Measurements from ENCODE around the gene FXYD6. TPM values are rescaled to one million over a fixed set of nuclear protein-coding genes. Genes with fewer than 3 reads are reported as not detected.

Gene FXYD6
- total RNA-seq, 4 donors from 2014 or later = 4.8 to 15.9 (median 9.5) TPM

DNA sequence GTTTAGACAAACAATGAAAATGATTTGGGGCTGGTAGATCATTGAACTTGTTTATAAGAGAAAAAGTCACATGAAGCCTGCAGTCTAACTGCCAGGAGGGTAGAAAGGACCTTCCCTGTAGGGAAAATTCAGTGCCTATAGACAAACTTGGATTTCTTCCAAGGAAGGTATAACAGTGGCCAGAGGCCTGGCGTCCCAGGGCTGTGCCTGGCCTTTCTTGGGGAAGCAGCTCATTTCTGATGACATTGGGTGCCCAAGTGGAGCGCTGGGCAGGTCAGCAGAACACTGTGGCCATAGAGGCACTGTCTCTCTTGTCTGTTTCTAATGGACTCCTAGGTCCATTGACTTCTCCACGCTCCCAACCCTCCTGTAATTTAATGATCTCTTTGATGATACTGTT is 6.6 kb upstream of the FXYD6 start:
- 84% methylated on average over 3 of the region's 3 CpGs for WGBS
- Histone ChIP-seq H3K36me3 (no peaks in the 10 kb centered on the region), H3K4me1 (peaks cover 12% of the 10 kb centered on the region), H3K27ac (no peak overlapping the region), H3K9me3 (no peaks in the 10 kb centered on the region), H3K4me3 (no peak overlapping the region), H3K27me3 (peaks cover 7% of the 10 kb centered on the region)
- TF ChIP-seq EP300 (IDR thresholded peaks at IDR 0.05) = no peak
- no peak for TF ChIP-seq POLR2AphosphoS5 (IDR thresholded peaks at IDR 0.05)
- no peak for DNase-seq (ENCODE audit: low spot score in 2 of 2)

DNA sequence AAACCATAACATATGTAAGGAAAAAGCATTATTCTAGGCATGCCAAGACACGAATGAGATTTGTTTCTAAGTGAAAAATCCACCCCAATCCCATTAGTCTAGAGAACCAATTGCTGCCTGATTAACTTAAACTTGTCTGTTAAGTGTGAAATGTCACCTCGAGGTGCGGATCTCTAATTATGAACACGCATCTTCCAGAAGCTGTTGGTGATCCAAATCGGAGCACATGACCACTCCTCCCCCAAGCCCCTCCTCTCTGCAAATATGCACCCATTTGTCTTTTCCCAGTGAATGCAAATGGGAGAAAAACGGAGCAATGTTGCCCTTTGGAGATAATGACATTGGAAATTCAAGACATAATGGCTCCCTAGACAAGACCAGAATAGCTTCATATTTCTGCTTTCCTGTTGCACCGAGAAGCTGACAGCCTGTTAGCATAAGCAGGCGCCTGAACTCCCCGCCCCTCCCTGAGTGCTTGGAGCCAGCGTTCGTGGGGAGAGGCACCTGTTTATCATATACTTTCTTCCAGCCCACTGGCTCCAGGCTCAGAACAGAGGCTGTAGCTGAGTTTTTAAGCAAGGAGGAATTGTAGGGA is 6.0 kb upstream of the FXYD6 start:
- no peak for TF ChIP-seq POLR2A (IDR thresholded peaks at IDR 0.05)
- TF ChIP-seq EP300 (IDR thresholded peaks at IDR 0.05) = no peak
- no peak for TF ChIP-seq POLR2AphosphoS5 (IDR thresholded peaks at IDR 0.05)
- Histone ChIP-seq H3K27ac (no peak overlapping the region), H3K27me3 (peaks cover 12% of the 10 kb centered on the region), H3K9me3 (no peaks in the 10 kb centered on the region), H3K4me1 (peaks cover 8% of the 10 kb centered on the region), H3K36me3 (no peaks in the 10 kb centered on the region), H3K4me3 (no peak overlapping the region)
- no peak for DNase-seq (ENCODE audit: low spot score in 2 of 2)
- WGBS = 26% methylated on average over 11 of the region's 11 CpGs

DNA sequence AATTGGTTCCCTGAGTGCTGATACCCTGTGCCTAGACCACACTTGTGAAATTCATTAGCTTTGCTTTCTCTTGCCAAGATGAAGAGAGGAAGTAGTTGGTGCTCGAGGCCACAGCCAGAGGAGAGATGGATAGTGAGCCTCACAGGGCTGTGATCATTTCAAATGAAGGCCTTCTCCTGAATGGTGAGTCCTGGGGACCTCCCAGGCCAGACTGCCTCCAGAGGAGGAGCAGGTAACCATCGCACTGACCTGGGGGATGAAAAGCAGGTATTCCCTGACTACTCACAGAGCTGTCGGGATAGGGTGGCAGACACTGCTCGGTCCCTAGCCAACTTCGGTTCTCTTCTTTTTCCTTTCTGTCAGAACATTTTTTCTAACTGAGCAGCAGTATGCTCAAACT is 4.8 kb upstream of the FXYD6 start:
- DNase-seq (ENCODE audit: low spot score in 2 of 2) = no peak
- Histone ChIP-seq H3K27me3 (peaks cover 24% of the 10 kb centered on the region), H3K4me3 (no peak overlapping the region), H3K36me3 (no peaks in the 10 kb centered on the region), H3K27ac (no peak overlapping the region), H3K4me1 (peaks cover 18% of the 10 kb centered on the region), H3K9me3 (no peaks in the 10 kb centered on the region)
- WGBS = 81% methylated on average over 5 of the region's 5 CpGs
- TF ChIP-seq POLR2A (IDR thresholded peaks at IDR 0.05) (no peak), EP300 (IDR thresholded peaks at IDR 0.05) (no peak), POLR2AphosphoS5 (IDR thresholded peaks at IDR 0.05) (no peak)
- TF ChIP-seq, protein P1, sequence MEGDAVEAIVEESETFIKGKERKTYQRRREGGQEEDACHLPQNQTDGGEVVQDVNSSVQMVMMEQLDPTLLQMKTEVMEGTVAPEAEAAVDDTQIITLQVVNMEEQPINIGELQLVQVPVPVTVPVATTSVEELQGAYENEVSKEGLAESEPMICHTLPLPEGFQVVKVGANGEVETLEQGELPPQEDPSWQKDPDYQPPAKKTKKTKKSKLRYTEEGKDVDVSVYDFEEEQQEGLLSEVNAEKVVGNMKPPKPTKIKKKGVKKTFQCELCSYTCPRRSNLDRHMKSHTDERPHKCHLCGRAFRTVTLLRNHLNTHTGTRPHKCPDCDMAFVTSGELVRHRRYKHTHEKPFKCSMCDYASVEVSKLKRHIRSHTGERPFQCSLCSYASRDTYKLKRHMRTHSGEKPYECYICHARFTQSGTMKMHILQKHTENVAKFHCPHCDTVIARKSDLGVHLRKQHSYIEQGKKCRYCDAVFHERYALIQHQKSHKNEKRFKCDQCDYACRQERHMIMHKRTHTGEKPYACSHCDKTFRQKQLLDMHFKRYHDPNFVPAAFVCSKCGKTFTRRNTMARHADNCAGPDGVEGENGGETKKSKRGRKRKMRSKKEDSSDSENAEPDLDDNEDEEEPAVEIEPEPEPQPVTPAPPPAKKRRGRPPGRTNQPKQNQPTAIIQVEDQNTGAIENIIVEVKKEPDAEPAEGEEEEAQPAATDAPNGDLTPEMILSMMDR (IDR thresholded peaks at IDR 0.05) = no peak

DNA sequence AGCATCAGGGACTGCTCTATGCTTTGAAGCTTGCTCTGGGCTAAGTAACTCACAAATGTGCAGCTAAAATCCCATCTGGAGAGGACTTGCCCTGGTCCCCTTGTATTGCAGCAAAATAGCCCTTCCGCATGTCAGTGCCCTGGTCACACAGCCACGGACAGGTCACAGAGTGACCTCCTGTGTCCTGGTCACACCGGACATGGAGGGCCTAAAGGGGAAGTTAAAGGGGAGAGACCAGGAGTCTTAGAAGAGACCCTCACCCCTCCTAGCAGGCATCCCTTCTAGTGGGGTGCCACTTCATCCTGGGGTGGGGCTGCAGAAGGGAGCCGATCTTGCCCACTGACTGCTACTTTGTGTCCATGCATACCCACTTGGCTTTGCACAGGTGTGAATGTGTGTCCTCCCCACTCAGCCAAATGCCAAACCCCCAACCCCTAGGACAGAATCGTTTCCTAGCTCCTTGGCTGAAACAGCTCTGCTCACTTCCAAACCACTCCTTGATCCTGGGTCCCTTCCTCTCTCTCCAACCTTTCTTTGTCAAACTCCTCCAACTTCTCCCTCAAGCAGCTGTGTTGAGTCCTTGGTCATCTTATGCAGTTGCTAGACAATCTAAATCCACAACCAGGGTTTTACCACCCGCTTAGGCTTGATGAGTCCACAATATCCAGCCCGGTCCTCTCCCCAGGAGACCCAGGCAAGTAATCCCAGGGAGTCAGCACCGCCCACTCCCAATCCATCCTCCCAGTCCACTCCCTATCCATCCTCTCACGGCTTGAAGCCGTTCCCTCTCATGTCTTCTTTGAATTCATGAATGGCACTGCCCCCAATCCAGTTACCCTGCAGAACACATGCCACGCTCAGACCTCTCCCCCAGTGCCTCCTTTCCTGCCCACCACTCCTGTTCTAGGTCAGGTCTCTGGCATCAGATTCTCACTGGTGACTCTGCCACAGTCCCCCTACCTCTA is 3.3 kb upstream of the FXYD6 start:
- peaks cover 38% of the 10 kb centered on the region for H3K27me3 ChIP-seq
- no peak for TF ChIP-seq EP300 (IDR thresholded peaks at IDR 0.05)
- TF ChIP-seq, protein P1 (IDR thresholded peaks at IDR 0.05) = no peak
- TF ChIP-seq POLR2A (IDR thresholded peaks at IDR 0.05) = no peak
- TF ChIP-seq POLR2AphosphoS5 (IDR thresholded peaks at IDR 0.05) = no peak
- no peaks in the 10 kb centered on the region for H3K36me3 ChIP-seq
- H3K4me1 ChIP-seq = peaks cover 31% of the 10 kb centered on the region
- no peak overlapping the region for H3K27ac ChIP-seq
- no peak for DNase-seq (ENCODE audit: low spot score in 2 of 2)
- H3K9me3 ChIP-seq = no peaks in the 10 kb centered on the region
- 81% methylated on average over 11 of the region's 11 CpGs for WGBS
- no peak overlapping the region for H3K4me3 ChIP-seq

DNA sequence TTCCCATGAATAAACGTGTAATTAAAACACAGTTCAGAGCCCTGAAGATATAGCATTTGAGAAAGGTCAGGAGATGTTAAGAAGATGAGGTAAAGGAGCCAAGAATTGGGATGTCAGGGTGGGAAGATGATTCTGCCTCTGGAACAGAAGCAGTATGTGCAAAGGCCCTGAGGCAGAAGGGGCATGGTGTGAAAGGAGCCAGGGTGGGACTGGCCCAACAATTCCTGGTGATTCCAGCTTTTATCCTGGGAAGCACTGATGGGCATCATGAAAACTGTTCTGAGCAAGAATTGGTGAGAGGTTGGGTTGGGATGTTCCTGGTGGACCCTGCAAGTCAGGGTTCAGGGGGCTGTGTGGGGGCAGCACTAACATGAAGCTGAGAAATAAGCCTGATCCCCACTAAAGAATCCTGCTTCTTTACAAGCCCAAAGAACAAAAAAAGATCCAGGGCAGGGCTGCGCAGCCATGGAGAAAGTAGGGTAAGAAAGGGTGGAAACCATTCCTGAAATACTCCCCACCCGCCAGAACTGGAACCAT is 2.5 kb upstream of the FXYD6 start:
- no peak for DNase-seq (ENCODE audit: low spot score in 2 of 2)
- H3K4me3 ChIP-seq = no peak overlapping the region
- H3K27me3 ChIP-seq = peaks cover 46% of the 10 kb centered on the region
- WGBS = 87% methylated on average over 3 of the region's 3 CpGs
- no peaks in the 10 kb centered on the region for H3K36me3 ChIP-seq
- H3K27ac ChIP-seq = no peak overlapping the region
- H3K9me3 ChIP-seq = no peaks in the 10 kb centered on the region
- H3K4me1 ChIP-seq = peaks cover 36% of the 10 kb centered on the region
- TF ChIP-seq POLR2A (IDR thresholded peaks at IDR 0.05) (no peak), POLR2AphosphoS5 (IDR thresholded peaks at IDR 0.05) (no peak), EP300 (IDR thresholded peaks at IDR 0.05) (no peak)
- TF ChIP-seq, protein P1 (IDR thresholded peaks at IDR 0.05) = no peak
